Astrocyte of the spinal cord (primary cell): ENCODE measurements around the gene NARS2.

ENCODE experiments used
- DNase-seq: peaks from one replicate; pipeline ENCODE4 v3.0.0; 2011; ENCODE audit warnings: low read depth, low spot score
- H3K4me3 ChIP-seq: 2 replicates; pipeline ENCODE4 v1.5.1; 2011; ENCODE audit warnings: low read depth, mild to moderate bottlenecking, low read length, moderate library complexity
- CTCF ChIP-seq: IDR thresholded peaks from 2 replicates; pipeline ENCODE4 v1.5.1; 2012; ENCODE audit warnings: low read depth, mild to moderate bottlenecking, low read length, inconsistent platforms
- in situ Hi-C: cut with HindIII; loops from 2 replicates; pipeline ENCODE4 v1.10.0; 2017; ENCODE audit warnings: low sequenced_read_pairs

NARS2 gene

DNA sequence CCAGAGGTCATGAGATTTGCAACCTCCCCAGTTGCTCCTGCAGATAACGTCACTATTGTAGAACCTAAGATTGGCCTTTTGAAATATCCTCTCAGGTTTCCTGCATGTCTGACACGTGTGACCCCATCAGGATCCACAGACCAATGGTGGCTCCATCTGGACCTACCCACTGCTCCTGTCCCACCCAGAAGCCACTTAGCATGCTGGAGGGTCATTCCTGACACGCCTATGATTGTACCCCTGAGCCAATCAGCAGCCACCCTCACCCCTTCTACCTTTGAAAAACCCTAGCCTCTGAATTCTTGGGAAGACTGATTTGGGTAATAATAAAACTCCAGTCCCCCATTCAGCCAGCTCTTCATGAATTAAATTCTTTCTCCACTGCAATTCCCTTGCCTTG lies 20.1 kb upstream of the NARS2 start:
- in situ Hi-C loops, result no loop called here
- TF ChIP-seq CTCF, result no peak
- no peak for DNase-seq
- no peak overlapping the region for H3K4me3 ChIP-seq

DNA sequence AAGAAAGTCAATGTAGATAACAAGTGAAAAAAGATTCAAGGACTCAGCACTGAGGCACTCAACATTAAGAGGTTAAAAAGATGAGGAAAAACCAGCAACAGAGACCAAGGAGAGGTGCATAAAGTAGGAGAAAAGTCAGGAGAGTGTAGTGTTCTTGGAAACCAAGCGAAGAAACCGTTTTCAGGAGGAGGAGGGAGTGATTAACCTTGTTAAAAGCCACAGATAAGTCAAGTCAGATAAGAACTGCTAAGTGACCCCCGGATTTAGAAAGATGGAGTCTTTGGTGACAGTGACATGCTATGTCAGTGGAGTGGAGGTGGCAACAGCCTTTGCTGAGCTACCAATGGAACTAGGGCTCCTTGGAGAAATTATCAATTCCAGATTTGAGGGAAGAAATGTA lies 13.9 kb upstream of the NARS2 start:
- no peak overlapping the region for H3K4me3 ChIP-seq
- TF ChIP-seq CTCF, result no peak
- in situ Hi-C loops, result no loop called here
- DNase-seq, result no peak

DNA sequence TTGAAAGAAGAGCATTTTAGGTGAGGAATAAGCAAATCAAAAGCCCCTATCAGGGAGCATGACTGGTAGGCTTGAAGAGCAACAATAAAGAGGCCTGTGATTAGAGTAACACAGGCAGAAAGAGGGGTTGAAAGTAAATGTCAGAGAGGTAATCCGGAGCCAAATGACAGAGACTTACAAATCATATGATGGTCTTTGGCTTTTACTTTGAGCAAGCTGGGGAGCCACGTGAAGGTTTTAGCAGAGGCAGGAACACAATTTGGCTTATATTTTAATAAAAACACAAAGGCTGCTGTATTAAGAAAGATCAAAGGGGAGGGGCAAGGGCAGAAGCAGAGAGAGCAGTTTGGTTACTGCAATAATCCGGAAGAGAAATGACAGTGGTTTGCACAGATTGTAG lies 12.8 kb upstream of the NARS2 start:
- no peak for TF ChIP-seq CTCF
- DNase-seq, result no peak
- in situ Hi-C loops, result no loop called here
- H3K4me3 ChIP-seq, result no peak overlapping the region

GRCh38 chr11:78586452-78587046 lies 11.9 kb upstream of the NARS2 start:
- in situ Hi-C loops, result no loop called here
- H3K4me3 ChIP-seq, result no peak overlapping the region
- DNase-seq, result no peak
- TF ChIP-seq CTCF, result peak; percentile 43

DNA sequence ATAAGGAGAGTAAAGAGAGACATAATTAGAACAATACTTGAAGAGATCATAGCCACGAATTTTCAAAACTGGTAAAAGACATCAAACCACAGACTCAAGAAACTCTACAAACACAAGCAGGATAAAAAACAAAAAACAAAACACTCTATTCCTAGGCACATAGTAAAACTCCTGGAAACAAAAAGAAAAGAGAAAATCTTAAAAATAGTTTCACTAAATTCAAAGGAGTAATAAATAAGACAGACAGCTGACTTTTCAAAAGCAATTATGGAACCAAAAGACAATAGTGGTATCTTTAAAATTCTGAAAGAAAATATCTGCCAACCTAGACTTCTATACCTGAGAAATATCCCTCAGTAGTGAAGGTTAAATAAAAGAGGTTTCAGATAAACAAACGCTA lies 9.2 kb upstream of the NARS2 start:
- H3K4me3 ChIP-seq, result no peak overlapping the region
- TF ChIP-seq CTCF, result no peak
- no peak for DNase-seq
- in situ Hi-C loops, result no loop called here

GRCh38 chr11:78577495-78577894 lies 2.8 kb upstream of the NARS2 start:
- H3K4me3 ChIP-seq, result no peak overlapping the region
- no peak for TF ChIP-seq CTCF
- DNase-seq, result no peak
- in situ Hi-C loops, result no loop called here
